Duodenal mucosa (tissue), 2 donors: ENCODE results near the gene THRA.

ENCODE experiments used
- H3K27ac ChIP-seq: one replicate; pipeline ENCODE4 v1.7.0; 2013; ENCODE audit warnings: low read depth, low read length
- H3K27me3 ChIP-seq, 2 donors: one replicate each; pipeline ENCODE4 v1.7.0; 2013; ENCODE audit warnings: low read length in 2 of 2, control low read depth in 1 of 2; ENCODE audit not compliant: insufficient read depth in 2 of 2, control insufficient read depth in 1 of 2
- H3K36me3 ChIP-seq, 2 donors: one replicate each; pipeline ENCODE4 v1.7.0; 2013; ENCODE audit warnings: low read length in 2 of 2, control low read depth in 1 of 2; ENCODE audit not compliant: insufficient read depth in 2 of 2, control insufficient read depth in 1 of 2
- H3K4me1 ChIP-seq, 2 donors: one replicate each; pipeline ENCODE4 v1.7.0; 2013; ENCODE audit warnings: low read length in 2 of 2, control low read depth in 1 of 2; ENCODE audit not compliant: insufficient read depth in 2 of 2, control insufficient read depth in 1 of 2
- H3K4me3 ChIP-seq, 2 donors: one replicate each; pipeline ENCODE4 v1.7.0; 2013; ENCODE audit warnings: low read length in 2 of 2, low read depth in 1 of 2
- H3K9ac ChIP-seq, 2 donors: one replicate each; pipeline ENCODE4 v1.7.0; 2013; ENCODE audit warnings: low read length in 2 of 2, low read depth in 1 of 2
- H3K9me3 ChIP-seq, 2 donors: one replicate each; pipeline ENCODE4 v1.7.0; 2013; ENCODE audit warnings: low read length in 2 of 2, control low read depth in 1 of 2; ENCODE audit not compliant: control insufficient read depth in 1 of 2

The THRA gene

DNA sequence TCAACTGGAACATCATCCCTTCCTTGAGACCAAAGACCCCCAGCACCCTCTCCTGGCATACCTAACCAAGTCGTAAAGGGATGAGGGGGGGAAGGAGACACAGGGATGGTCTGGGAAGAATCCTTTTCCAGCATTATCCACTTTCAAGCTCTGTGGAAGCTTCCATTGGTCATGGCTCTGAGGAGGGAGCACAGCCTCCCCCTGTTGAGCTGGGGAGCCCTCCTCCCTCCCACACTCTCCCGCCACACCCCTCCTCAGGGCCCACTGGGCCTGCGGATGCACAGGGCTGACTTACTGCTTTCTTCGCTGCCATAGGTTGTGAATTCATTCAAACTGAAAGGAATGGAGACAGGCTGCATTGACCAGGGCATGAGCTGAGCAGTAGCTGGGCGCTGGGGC, 35.2 kb upstream of the THRA start:
- H3K4me3 ChIP-seq: no peak overlapping the region
- no peak overlapping the region for H3K27ac ChIP-seq
- H3K9me3 ChIP-seq: no peaks in the 10 kb centered on the region
- peaks cover 44 to 75% of the 10 kb centered on the region in 2 donors for H3K36me3 ChIP-seq
- no peaks in the 10 kb centered on the region for H3K27me3 ChIP-seq
- no peak overlapping the region for H3K9ac ChIP-seq
- peaks cover 12 to 21% of the 10 kb centered on the region in 2 donors for H3K4me1 ChIP-seq

DNA sequence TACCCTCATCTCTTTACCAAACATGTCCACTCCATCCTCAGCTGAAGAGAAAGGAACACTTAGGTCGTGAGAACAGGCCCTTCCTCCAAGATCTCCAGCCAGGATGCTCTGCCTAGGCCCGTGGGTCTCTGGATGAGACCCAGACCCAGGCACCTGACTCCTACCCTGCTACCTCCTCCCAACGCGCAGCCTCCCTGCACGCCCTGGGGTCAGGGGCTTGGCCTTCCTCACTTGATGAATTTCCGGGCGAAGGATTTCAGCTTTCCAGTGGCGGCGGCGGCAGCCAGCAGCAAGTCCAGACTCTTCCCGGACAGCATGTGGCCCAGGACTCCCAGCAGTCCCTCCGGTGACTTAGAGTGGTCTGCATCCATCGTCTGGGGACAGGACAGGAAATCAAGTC, 34.2 kb upstream of the THRA start:
- H3K9ac ChIP-seq: no peak overlapping the region
- H3K36me3 ChIP-seq: peaks cover 44 to 77% of the 10 kb centered on the region in 2 donors
- H3K27me3 ChIP-seq: no peaks in the 10 kb centered on the region
- H3K4me3 ChIP-seq: no peak overlapping the region
- H3K4me1 ChIP-seq: peaks cover 22 to 31% of the 10 kb centered on the region in 2 donors
- no peaks in the 10 kb centered on the region for H3K9me3 ChIP-seq
- H3K27ac ChIP-seq: no peak overlapping the region

DNA sequence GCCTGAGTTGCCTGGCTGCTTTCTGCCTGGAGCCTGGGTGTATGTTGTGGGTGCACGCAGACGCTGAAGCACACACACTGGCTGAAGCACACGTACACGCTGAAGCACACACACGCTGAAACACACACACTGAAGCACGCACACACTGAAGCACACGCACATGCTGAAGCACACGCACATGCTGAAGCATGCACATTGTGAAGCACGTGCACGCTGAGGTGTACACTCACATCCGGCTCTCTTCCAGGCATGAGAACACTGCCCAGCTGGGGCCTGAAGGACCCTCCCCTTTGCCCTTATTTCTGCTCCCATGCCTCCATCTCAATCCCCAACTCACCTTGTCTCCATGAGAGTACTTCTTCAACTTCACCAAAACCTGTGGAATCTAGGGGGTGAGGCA, 31.1 kb upstream of the THRA start:
- Histone ChIP-seq H3K4me3 (no peak overlapping the region), H3K4me1 (peaks cover 28 to 36% of the 10 kb centered on the region in 2 donors), H3K36me3 (peaks cover 35 to 80% of the 10 kb centered on the region in 2 donors), H3K27me3 (no peaks in the 10 kb centered on the region), H3K9ac (peak overlapping the region; percentile 26 to 52), H3K27ac (peak overlapping the region; percentile 66), H3K9me3 (no peaks in the 10 kb centered on the region)

DNA sequence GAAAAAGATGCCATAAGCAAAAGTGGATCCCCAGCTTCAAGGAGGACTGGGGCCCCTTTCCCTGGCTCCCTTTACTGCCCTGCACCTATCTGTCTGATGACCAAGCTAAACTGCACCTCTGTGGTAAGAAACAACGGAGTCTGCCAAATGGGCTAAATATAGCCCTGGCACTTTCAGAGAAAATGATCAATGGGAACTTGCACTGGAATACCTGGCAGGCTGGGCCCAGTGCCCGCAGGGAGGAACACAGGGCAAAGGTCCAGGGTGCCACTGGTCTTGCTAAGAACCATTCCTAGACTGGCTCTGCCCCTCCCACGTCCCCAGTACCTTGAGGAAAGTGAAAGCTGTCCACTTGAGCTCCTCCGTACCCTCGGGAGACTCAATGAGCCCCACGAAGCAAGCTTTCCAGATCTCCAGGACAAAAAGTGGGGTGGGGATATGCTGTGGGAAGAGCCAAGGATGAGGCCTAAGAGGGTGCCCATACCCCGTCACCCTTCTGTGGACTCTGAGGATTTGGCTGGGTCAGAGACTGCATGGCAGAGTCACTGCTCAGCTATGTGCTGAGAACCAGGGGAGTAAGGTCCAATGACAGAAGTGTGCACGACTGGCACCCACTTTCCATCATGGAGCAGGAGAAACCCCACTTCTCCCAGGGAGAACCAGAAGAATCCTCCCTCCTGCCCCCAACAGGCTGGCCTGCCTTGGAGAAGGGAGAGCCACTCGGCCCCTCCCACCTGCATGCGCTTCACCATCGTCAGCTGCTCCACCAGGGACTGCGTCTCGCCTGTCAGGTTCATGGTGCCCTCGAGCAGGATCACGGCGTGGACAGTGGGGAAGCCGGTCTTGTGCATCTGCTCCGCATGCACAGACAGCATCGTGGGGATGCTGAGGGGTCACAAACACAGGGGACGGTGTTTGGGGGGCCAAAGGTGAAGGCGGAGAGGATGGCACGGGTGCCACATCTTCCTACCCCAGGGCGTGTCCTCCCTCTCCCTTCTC, 30.1 kb upstream of the THRA start:
- H3K4me1 ChIP-seq: peaks cover 28 to 38% of the 10 kb centered on the region in 2 donors
- no peaks in the 10 kb centered on the region for H3K27me3 ChIP-seq
- peaks cover 35 to 74% of the 10 kb centered on the region in 2 donors for H3K36me3 ChIP-seq
- H3K4me3 ChIP-seq: peak overlapping the region; percentile 45 to 51
- peak overlapping the region; percentile 68 to 71 for H3K9ac ChIP-seq
- H3K27ac ChIP-seq: peak overlapping the region; percentile 80
- no peaks in the 10 kb centered on the region for H3K9me3 ChIP-seq

DNA sequence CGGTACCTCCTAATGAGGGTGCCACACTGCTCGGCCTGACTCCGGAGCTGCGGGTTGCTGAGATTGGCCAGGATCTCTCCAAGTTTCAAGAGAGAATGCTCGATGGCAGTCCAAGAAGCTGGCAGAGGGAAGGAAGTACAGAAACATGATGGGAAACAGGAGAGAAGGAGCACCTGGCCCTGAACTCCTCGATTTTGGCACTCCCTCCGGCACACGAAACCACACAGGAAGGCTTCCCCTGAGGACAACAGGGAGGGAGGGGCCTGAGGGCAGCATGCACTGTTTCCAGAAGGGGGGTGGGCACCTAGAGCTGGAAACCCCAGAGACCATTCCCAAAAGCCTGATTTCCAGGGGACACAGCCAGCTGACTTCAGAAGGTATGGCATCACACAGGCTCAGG, 29.4 kb upstream of the THRA start:
- H3K4me1 ChIP-seq: peaks cover 28 to 38% of the 10 kb centered on the region in 2 donors
- no peak overlapping the region for H3K27ac ChIP-seq
- H3K27me3 ChIP-seq: no peaks in the 10 kb centered on the region
- peak overlapping the region in 1 of 2 donors; percentile 71 for H3K9ac ChIP-seq
- no peaks in the 10 kb centered on the region for H3K9me3 ChIP-seq
- H3K36me3 ChIP-seq: peaks cover 33 to 70% of the 10 kb centered on the region in 2 donors
- H3K4me3 ChIP-seq: no peak overlapping the region

DNA sequence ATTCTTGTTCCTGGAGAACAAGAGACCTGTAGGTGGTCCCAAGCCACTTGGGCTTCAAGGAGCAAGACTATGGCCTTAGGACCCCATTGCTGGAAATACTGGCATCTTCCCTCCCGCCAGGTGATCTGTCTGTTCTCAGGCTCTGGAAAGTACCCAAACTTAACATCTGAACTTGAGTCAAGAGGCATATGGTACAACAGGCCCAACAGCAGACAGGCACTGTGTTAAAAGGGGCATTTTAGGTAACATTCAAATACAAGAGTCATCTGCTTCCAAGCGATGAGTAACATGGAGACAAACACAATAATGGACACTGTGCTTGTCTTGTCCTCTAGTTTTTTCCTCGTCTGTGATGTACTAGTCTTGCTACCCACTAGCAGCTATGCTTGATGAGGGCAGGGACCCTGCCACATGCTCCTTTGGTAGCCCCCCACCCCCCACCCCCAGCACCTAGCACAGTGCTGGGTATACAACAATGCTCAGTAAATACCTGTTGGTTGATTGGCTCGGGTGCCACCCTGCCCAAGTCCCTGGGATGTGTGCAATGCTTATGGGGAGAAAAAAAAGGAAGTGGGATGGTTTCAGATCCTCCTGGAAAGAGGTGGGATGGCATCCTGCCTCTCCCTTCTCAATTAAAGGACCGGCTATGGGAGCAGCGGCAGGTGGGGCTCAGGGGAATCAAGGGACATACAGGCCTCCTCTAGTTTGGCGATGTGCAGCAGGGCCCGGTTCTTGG, 28.2 kb upstream of the THRA start:
- no peaks in the 10 kb centered on the region for H3K27me3 ChIP-seq
- peaks cover 28 to 43% of the 10 kb centered on the region in 2 donors for H3K4me1 ChIP-seq
- no peak overlapping the region for H3K27ac ChIP-seq
- H3K9me3 ChIP-seq: no peaks in the 10 kb centered on the region
- peaks cover 23 to 57% of the 10 kb centered on the region in 2 donors for H3K36me3 ChIP-seq
- H3K4me3 ChIP-seq: no peak overlapping the region
- H3K9ac ChIP-seq: no peak overlapping the region

DNA sequence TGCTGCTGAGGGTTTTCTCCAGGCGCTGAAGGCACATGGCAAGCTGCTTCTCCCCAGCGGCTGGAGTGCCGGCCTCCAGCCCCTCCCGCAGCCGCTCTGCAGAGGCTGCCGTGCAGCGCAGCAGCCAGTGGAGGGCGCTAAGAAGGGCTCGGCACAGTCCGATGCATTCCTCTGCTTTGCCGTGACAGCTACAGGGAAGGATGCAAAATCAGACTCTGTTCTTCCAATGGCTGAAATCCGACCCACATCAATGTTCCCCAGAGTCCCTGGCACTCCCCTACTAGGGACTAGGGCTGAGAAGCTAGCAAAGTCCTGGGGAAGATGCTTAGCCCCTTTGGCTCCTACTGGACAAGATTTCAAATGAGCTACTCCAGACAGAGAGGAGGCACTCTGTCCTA, 27.6 kb upstream of the THRA start:
- no peaks in the 10 kb centered on the region for H3K27me3 ChIP-seq
- no peak overlapping the region for H3K9ac ChIP-seq
- H3K4me1 ChIP-seq: peaks cover 28 to 43% of the 10 kb centered on the region in 2 donors
- H3K9me3 ChIP-seq: no peaks in the 10 kb centered on the region
- no peak overlapping the region for H3K4me3 ChIP-seq
- no peak overlapping the region for H3K27ac ChIP-seq
- peaks cover 20 to 53% of the 10 kb centered on the region in 2 donors for H3K36me3 ChIP-seq

DNA sequence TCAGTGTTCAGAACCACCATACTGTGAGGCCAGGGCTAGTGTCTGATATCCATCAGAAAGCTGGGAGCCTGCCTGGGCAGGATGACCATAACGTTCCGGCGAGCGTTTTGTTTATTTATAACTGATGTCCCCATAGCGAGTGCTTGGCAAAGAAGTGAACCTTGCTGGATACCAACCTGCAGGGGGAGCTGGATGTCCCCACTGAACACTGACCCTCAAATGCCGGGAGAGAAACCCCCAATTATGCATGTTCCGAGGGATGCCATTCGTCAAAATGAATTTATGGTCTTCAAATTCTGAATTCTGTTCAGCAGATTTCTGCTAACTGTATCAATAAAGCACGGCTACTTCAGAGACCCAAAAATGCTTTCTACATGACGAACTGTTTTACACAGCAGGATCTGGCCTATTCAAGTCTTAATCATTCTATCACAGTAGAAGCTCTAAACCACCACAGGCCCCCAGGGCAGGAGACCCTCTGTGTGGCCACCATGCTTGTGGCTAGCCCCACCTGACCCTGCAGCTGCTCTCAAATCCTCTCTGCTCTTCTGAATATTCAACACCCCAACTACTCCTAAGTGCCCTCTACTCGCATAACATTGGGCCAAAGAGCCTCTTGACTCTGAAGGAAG, 23.8 kb upstream of the THRA start:
- H3K9ac ChIP-seq: peak overlapping the region in 1 of 2 donors; percentile 8
- H3K9me3 ChIP-seq: no peaks in the 10 kb centered on the region
- peaks cover 9 to 24% of the 10 kb centered on the region in 2 donors for H3K36me3 ChIP-seq
- H3K27ac ChIP-seq: peak overlapping the region; percentile 13
- no peaks in the 10 kb centered on the region for H3K27me3 ChIP-seq
- H3K4me3 ChIP-seq: no peak overlapping the region
- peaks cover 5 to 19% of the 10 kb centered on the region in 2 donors for H3K4me1 ChIP-seq

DNA sequence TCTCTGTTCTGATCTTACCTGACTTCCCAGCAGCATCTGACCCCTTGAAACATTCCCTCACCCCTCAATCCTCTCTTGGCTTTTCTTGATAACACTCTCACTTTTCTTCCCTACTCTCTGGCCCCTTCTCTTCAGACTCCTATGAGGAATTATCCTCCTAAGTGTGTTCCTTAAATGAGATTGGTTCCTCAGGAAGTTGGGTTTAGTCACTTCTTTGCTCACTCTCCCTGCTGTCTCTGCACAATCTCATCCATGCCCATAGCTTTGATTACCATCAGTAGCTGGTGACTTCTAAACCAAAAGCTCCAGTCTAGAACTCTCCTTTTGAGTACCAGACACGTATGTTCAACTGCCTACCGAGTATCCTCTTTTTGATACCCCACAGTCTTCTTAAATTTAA, 21.6 kb upstream of the THRA start:
- Histone ChIP-seq H3K9me3 (no peaks in the 10 kb centered on the region), H3K27me3 (no peaks in the 10 kb centered on the region), H3K4me1 (peaks cover 2 to 14% of the 10 kb centered on the region in 2 donors), H3K27ac (no peak overlapping the region), H3K36me3 (peaks cover 4 to 8% of the 10 kb centered on the region in 2 donors), H3K4me3 (no peak overlapping the region), H3K9ac (no peak overlapping the region)
